Peyer's patch (tissue), 4 donors: Measurements from ENCODE around the gene TMEM87B. TPM values are rescaled to one million over a fixed set of nuclear protein-coding genes. Genes with fewer than 3 reads are reported as not detected.
A peak's percentile ranks its signal among the peaks of the same experiment; 100 is the strongest.
"Not testable (repeated sequence)": the region's sequence is repeated elsewhere in the genome, so short reads cannot be mapped to it uniquely, and the experiment has no call there.

Experiments
- DNase-seq, 3 donors: peaks; one replicate each; pipeline ENCODE4 v3.0.0-alpha.2; 2017 to 2019
- H3K27ac ChIP-seq, 4 donors: fragments of 200-600 bp; sonication (generic); one replicate each; pipeline ENCODE4 v1.5.1; 2016 to 2019
- H3K27me3 ChIP-seq, 2 donors: fragments of 200-600 bp; sonication (generic); one replicate each; pipeline ENCODE4 v1.5.1; 2019
- H3K36me3 ChIP-seq, 3 donors: fragments of 200-600 bp; sonication (generic); one replicate each; pipeline ENCODE4 v1.5.1; 2016 to 2019
- H3K4me1 ChIP-seq, 4 donors: fragments of 200-600 bp; sonication (generic); one replicate each; pipeline ENCODE4 v1.5.1; 2016 to 2019
- H3K4me3 ChIP-seq, 4 donors: fragments of 200-600 bp; sonication (generic); 1 replicate in 3 of 4; 2 replicates in 1 of 4; pipeline ENCODE4 v1.5.1; 2016 to 2019; ENCODE audit warnings: mild to moderate bottlenecking in 1 of 4
- H3K9me3 ChIP-seq, 4 donors: fragments of 200-600 bp; sonication (generic); one replicate each; pipeline ENCODE4 v1.5.1; 2016 to 2019; ENCODE audit warnings: mild to moderate bottlenecking in 1 of 4
- CTCF ChIP-seq, 6 experiments: fragments of 450-650 bp in 4 of 6; fragments of 200-600 bp in 2 of 6; sonication (generic) in 1 of 6; IDR thresholded peaks; one replicate each; pipeline ENCODE4 v1.5.1; 2017 to 2019; ENCODE audit warnings: antibody characterized with exemption in 6 of 6, mild to moderate bottlenecking in 3 of 6, moderate library complexity in 1 of 6
- POLR2A ChIP-seq, 2 donors: fragments of 450-650 bp; IDR thresholded peaks; one replicate each; pipeline ENCODE4 v1.5.1; 2017; ENCODE audit warnings: antibody characterized with exemption in 2 of 2, mild to moderate bottlenecking in 2 of 2, moderate library complexity in 2 of 2
- total RNA-seq, 4 donors: library from RNA; depleted of rRNA; stranded (reverse); fragments of >200 nt; gene quantifications; one replicate each; pipeline ENCODE4 v1.1.0, GENCODE V29; 2016

Gene TMEM87B
- total RNA-seq, 4 donors from 2014 or later = 22.3 to 85.6 (median 48.6) TPM

GRCh38 chr2:112032689-112033465 is 22.2 kb upstream of the TMEM87B start:
- no peaks in the 10 kb centered on the region for H3K27me3 ChIP-seq
- TF ChIP-seq CTCF (IDR thresholded peaks at IDR 0.05) = no peak
- TF ChIP-seq POLR2A (IDR thresholded peaks at IDR 0.05) = no peak
- H3K36me3 ChIP-seq = no peaks in the 10 kb centered on the region
- peak in 1 of 3 donors; percentile 61 for DNase-seq
- H3K4me1 ChIP-seq = peaks cover 0 to 13% (median 1%) of the 10 kb centered on the region in 4 donors
- peak overlapping the region in 3 of 4 donors; percentile 9 to 42 (median 24) for H3K27ac ChIP-seq
- no peaks in the 10 kb centered on the region for H3K9me3 ChIP-seq
- H3K4me3 ChIP-seq = no peak overlapping the region

- Histone ChIP-seq H3K36me3 (no peaks in the 10 kb centered on the region), H3K4me1 (peaks cover 0 to 13% (median 1%) of the 10 kb centered on the region in 4 donors), H3K9me3 (no peaks in the 10 kb centered on the region), H3K27me3 (no peaks in the 10 kb centered on the region), H3K4me3 (no peak overlapping the region), H3K27ac (no peak overlapping the region)
- DNase-seq = no peak
- TF ChIP-seq POLR2A (IDR thresholded peaks at IDR 0.05) (no peak), CTCF (IDR thresholded peaks at IDR 0.05) (no peak)
Measured at GRCh38 chr2:112033600-112033999, 21.5 kb upstream of the TMEM87B start.

GRCh38 chr2:112034924-112035323 is 20.1 kb upstream of the TMEM87B start:
- Histone ChIP-seq H3K4me1 (peaks cover 0 to 13% (median 1%) of the 10 kb centered on the region in 4 donors), H3K9me3 (no peaks in the 10 kb centered on the region), H3K4me3 (no peak overlapping the region), H3K27me3 (no peaks in the 10 kb centered on the region), H3K27ac (no peak overlapping the region), H3K36me3 (no peaks in the 10 kb centered on the region)
- TF ChIP-seq CTCF (IDR thresholded peaks at IDR 0.05) (no peak), POLR2A (IDR thresholded peaks at IDR 0.05) (no peak)
- DNase-seq = no peak

GRCh38 chr2:112035786-112036185 is 19.3 kb upstream of the TMEM87B start:
- Histone ChIP-seq H3K9me3 (no peaks in the 10 kb centered on the region), H3K4me3 (no peak overlapping the region), H3K27me3 (no peaks in the 10 kb centered on the region), H3K36me3 (no peaks in the 10 kb centered on the region), H3K4me1 (peaks cover 0 to 13% (median 1%) of the 10 kb centered on the region in 4 donors), H3K27ac (no peak overlapping the region)
- no peak for DNase-seq
- TF ChIP-seq CTCF (IDR thresholded peaks at IDR 0.05) = no peak
- TF ChIP-seq POLR2A (IDR thresholded peaks at IDR 0.05) = no peak

- not testable (repeated sequence) for DNase-seq, H3K27ac ChIP-seq, H3K27me3 ChIP-seq, H3K4me3 ChIP-seq, H3K9me3 ChIP-seq, H3K4me1 ChIP-seq, H3K36me3 ChIP-seq
Measured at GRCh38 chr2:112039556-112039955, 15.5 kb upstream of the TMEM87B start.

- not testable (repeated sequence) for H3K9me3 ChIP-seq, H3K27ac ChIP-seq, DNase-seq, H3K27me3 ChIP-seq, H3K4me3 ChIP-seq, H3K4me1 ChIP-seq, H3K36me3 ChIP-seq
Measured at GRCh38 chr2:112040066-112040465, 15.0 kb upstream of the TMEM87B start.

- H3K4me3 ChIP-seq, H3K36me3 ChIP-seq, DNase-seq, H3K9me3 ChIP-seq, H3K27me3 ChIP-seq, H3K4me1 ChIP-seq: not testable (repeated sequence)
- peak overlapping the region in 1 of 4 donors; percentile 25 for H3K27ac ChIP-seq
Measured at GRCh38 chr2:112041460-112041859, 13.6 kb upstream of the TMEM87B start.
